ENCODE measurements around the gene TENT5C.

TENT5C gene

DNA sequence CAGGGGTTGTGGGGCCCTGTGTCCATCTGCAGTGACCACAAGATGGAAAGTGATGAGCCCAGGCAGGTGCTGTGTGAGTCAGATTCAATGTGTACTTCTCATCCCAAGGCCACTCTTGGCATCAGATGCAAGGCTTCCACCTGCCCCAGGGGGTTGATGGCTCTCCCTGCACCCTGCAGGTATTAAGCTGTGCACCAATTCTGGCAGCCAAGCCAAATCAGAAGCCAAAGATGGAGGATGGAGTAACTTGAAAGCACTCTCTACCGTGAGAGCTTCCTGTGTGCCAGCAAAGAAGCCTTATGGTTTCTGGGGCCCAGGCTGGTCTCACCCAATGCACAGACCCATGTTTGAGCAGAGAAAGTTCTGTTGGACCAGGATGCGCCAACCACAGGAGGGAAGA lies 44.3 kb upstream of the TENT5C start:
- TF ChIP-seq, protein P1, sequence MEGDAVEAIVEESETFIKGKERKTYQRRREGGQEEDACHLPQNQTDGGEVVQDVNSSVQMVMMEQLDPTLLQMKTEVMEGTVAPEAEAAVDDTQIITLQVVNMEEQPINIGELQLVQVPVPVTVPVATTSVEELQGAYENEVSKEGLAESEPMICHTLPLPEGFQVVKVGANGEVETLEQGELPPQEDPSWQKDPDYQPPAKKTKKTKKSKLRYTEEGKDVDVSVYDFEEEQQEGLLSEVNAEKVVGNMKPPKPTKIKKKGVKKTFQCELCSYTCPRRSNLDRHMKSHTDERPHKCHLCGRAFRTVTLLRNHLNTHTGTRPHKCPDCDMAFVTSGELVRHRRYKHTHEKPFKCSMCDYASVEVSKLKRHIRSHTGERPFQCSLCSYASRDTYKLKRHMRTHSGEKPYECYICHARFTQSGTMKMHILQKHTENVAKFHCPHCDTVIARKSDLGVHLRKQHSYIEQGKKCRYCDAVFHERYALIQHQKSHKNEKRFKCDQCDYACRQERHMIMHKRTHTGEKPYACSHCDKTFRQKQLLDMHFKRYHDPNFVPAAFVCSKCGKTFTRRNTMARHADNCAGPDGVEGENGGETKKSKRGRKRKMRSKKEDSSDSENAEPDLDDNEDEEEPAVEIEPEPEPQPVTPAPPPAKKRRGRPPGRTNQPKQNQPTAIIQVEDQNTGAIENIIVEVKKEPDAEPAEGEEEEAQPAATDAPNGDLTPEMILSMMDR (conservative IDR thresholded peaks at IDR 0.05; ENCODE audit: low read length), result no peak
- no peak overlapping the region for H3K4me3 ChIP-seq (ENCODE audit: low read length)
- no peak for DNase-seq (ENCODE audit: low read depth)

DNA sequence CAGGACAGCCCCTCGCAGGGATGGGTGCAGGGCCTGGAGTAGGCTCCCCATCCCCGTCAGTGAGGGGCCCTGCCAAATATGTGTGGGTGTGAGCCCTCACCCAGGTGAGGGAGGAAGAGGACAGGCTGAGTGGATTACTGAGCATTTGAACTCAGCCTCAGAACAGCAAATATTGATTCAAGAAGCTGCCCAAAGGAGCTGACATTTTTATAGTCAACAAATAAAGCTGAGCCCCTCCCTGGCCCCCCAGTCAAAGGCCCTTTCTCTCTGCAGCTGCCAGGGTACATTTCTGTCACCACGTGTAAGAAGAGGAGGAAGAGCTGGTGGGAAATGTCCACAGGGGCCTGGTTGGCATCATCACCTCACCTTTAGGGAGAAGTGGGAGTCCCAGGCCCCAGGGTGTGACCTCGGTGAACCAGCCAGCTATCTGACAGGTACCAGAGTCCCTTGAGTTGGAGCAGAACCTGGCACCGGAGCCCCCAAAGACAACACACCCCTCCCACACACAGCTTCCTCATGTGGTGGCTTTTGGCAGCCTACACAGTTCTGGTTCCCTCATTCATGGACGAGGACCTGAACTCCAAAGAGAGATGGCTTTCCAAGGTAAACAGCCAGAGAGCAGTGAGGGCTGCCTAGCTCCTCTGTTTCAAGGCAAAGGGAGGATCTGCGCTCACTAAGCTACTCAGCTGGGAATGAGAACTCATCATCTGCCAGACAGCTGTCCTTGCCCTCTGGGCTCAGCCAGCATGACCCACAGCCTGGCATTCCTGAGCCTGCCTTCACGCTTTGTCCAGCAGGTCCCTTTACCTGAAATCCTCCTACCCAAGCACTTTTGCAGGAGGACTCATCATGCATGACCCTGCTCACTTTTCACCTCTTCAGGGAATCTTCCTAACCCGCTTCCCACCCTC lies 43.0 kb upstream of the TENT5C start:
- TF ChIP-seq, protein P1 (conservative IDR thresholded peaks at IDR 0.05; ENCODE audit: low read length), result no peak
- H3K4me3 ChIP-seq (ENCODE audit: low read length), result no peak overlapping the region
- no peak for DNase-seq (ENCODE audit: low read depth)

DNA sequence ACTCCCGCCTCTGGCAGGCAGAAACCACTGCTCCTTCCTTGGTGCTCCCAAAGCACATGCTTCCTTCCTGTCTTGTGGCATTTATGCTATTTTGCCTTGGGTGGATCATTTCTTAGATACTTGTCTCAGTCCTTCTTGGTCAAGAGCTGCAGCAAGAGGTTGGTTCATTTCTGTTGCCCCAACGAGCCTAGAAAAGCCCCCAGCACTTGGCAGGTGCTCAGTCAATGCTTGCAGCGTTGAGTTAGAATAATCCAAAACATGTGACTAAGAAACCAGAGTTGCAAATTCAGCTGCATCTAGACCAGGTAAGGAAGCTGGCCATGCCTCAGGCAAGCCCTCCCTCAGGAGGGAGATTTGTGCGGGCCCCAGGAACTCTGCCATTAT lies 42.4 kb upstream of the TENT5C start:
- TF ChIP-seq, protein P1 (conservative IDR thresholded peaks at IDR 0.05; ENCODE audit: low read length), result no peak
- no peak overlapping the region for H3K4me3 ChIP-seq (ENCODE audit: low read length)
- no peak for DNase-seq (ENCODE audit: low read depth)

DNA sequence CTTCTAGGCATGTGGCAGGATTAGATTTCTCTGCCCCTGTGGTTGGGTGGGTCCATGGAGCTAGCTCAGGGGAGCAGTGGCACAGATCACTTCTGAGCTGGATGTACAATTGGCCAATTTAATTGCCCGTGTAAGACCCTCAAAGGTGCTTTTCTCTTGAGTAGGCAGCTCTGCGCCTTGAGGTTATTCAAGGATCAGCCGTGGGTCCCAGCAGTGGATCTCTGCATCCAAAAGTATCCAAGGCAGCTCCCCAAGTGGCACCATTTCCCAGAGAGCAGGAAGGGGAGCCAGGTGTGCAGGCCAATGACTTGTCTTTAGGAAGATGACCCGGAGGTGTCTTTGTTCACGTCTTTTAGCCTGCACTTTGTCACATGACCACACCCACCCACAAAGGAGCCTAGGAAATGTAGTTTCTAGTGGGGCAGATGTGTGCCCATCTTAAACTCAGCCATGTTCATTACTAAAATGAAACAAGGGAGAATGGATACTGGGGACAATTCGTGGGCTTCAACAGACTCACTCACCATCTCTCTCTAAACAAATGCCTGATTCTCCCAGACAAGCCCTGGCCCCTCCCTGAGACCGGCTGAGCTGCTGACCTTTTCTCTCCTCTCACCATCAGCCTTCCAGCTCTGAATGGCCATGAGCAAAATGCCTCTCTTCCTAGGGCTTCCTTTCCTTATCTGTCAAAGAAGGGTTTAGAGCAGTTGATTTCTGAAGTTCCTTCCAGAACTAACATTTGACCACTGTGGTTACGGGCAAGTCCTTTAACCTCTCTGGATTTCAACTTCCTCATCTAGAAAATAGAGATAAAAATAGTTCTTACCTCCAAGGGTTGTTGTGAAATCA lies 41.4 kb upstream of the TENT5C start:
- TF ChIP-seq, protein P1 (conservative IDR thresholded peaks at IDR 0.05; ENCODE audit: low read length), result no peak
- no peak for DNase-seq (ENCODE audit: low read depth)
- H3K4me3 ChIP-seq (ENCODE audit: low read length), result no peak overlapping the region

DNA sequence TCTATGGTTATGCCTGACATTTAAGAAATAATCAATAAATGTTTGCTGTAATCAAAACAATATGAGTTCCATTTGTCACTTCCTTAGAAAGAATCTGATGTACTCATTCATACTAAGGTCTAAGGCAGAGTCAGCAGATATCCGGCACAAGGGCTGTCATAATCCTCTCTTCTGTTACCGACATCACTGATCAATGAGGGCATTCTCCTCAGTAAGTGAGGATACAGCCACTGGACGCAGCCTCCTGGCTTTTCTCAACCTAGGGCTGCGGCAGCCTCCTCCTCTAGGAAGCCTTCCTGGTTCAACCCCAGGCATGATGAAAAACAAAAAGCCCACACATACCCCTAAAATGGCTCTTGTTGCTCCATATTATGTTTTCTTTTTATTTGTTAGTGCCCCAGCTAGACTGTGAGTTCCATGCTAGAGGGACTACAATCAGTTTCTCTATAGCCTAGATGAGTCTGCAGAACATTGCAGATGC lies 40.7 kb upstream of the TENT5C start:
- H3K4me3 ChIP-seq (ENCODE audit: low read length), result no peak overlapping the region
- no peak for DNase-seq (ENCODE audit: low read depth)
- TF ChIP-seq, protein P1 (conservative IDR thresholded peaks at IDR 0.05; ENCODE audit: low read length), result no peak

DNA sequence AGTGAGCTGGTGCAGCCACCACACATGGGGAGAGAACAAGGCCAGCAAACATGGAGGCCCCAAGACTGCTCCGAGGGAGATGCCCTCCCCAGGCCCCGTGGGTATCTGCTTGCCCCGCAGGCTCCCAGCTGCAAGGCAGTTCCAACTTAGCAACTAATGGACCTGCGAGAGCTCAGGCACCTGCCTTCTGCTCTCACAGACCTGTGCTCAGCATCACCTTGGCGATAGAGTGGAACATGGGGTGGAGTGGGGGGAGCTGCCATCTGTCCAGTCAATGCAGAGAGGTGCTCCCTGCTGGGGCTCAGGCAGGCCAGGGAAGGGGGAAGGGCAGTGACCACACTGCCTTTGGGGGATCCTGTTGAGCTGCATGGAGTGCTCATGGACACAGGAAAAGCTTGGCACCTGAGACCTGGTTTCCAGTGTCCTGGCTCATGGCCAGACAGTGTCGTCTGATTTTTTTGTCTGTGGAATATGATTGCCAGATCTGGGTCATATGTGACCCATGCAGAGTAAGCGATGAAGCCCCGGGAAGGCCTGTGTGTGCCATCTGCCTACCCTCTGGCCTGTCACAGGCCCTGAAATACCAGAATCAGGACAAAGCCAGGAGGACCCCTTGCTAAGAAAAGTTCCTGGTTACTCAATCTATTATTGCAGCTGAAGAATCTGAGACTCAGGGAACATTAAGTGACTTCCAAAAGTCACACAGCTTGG lies 39.9 kb upstream of the TENT5C start:
- TF ChIP-seq, protein P1 (conservative IDR thresholded peaks at IDR 0.05; ENCODE audit: low read length), result no peak
- DNase-seq (ENCODE audit: low read depth), result no peak
- H3K4me3 ChIP-seq (ENCODE audit: low read length), result no peak overlapping the region

Data from AG10803 (cell line).